GM12874 (cell line): ENCODE data around the gene TAS2R40.

Source experiments
- TF ChIP-seq, protein P1 (sequence below): IDR thresholded peaks from 2 replicates; pipeline ENCODE4 v1.5.1; 2011; ENCODE audit warnings: low read depth, mild to moderate bottlenecking, control low read depth, low read length, moderate library complexity; ENCODE audit not compliant: insufficient read depth

The TAS2R40 gene

GRCh38 chr7:143255564-143255963 is 33.7 kb downstream of the TAS2R40 start:
- TF ChIP-seq, protein P1, sequence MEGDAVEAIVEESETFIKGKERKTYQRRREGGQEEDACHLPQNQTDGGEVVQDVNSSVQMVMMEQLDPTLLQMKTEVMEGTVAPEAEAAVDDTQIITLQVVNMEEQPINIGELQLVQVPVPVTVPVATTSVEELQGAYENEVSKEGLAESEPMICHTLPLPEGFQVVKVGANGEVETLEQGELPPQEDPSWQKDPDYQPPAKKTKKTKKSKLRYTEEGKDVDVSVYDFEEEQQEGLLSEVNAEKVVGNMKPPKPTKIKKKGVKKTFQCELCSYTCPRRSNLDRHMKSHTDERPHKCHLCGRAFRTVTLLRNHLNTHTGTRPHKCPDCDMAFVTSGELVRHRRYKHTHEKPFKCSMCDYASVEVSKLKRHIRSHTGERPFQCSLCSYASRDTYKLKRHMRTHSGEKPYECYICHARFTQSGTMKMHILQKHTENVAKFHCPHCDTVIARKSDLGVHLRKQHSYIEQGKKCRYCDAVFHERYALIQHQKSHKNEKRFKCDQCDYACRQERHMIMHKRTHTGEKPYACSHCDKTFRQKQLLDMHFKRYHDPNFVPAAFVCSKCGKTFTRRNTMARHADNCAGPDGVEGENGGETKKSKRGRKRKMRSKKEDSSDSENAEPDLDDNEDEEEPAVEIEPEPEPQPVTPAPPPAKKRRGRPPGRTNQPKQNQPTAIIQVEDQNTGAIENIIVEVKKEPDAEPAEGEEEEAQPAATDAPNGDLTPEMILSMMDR: no peak

DNA sequence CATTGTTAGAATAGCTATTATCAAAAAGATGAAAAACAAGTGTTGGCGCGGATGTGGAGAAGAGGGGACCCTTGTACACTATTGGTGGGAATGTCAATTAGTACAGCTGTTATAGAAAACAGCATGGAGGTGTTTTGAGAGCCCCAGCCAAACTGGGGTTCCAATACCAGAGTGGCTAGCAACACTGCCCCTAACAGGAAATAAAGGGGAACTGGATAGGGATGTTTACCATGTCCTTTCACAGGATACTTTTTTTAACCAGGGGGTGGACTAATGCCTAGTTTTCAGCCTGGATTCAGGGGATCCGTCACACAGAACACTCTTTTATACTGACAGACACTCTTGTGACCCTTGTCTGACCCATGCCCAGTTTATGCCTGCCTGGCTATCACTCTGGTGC is 34.5 kb downstream of the TAS2R40 start:
- TF ChIP-seq, protein P1: no peak

GRCh38 chr7:143256932-143257331 is 35.1 kb downstream of the TAS2R40 start:
- TF ChIP-seq, protein P1: no peak

- TF ChIP-seq, protein P1: no peak
These were observed 35.7 kb downstream of the TAS2R40 start for GRCh38 chr7:143257501-143257900.

DNA sequence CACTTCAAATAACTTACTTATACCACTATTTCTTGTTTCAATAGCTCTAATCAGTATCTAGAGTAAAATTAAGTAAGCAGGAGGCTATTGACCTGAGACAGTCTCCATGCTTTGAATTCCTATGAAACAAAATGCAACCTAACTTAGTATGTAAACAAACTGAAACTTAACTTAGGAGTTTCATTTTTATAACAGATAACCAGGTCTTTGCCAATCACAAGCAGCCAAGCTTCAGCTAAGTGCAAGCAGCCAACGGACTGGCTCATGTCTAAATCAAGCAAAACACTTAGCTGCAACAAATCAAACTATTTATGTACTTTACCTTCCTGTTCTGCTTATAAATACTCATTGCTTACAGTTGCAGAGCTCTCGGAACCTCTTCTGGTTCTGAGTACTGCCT is 37.0 kb downstream of the TAS2R40 start:
- TF ChIP-seq, protein P1: no peak

GRCh38 chr7:143259765-143260164 is 37.9 kb downstream of the TAS2R40 start:
- TF ChIP-seq, protein P1: no peak

DNA sequence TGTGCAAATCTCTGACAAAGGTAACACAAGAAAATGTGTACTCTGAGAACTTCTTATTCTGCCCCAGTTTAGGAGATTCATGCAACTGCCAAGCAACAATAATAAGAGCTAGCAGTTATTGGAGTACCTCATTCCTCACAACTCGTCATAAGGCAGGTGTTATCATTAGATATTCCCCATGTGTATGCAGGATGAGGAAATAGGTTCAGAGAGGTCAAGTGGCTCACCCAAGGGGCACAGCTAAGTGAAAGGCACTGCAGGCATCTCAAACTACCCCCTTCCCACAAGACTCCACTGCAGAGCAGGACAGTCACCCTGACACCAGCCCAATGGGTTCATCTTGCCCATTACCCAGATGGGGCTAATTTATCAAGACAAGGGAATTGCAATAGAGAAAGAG is 40.1 kb downstream of the TAS2R40 start:
- TF ChIP-seq, protein P1: no peak
